ENCODE data around the gene FAM174B. TPM values are rescaled to one million over a fixed set of nuclear protein-coding genes. Genes with fewer than 3 reads are reported as not detected.

Gene FAM174B
- total and polyA plus RNA-seq, 2 experiments from 2014 or later = 15.0 to 21.8 TPM

DNA sequence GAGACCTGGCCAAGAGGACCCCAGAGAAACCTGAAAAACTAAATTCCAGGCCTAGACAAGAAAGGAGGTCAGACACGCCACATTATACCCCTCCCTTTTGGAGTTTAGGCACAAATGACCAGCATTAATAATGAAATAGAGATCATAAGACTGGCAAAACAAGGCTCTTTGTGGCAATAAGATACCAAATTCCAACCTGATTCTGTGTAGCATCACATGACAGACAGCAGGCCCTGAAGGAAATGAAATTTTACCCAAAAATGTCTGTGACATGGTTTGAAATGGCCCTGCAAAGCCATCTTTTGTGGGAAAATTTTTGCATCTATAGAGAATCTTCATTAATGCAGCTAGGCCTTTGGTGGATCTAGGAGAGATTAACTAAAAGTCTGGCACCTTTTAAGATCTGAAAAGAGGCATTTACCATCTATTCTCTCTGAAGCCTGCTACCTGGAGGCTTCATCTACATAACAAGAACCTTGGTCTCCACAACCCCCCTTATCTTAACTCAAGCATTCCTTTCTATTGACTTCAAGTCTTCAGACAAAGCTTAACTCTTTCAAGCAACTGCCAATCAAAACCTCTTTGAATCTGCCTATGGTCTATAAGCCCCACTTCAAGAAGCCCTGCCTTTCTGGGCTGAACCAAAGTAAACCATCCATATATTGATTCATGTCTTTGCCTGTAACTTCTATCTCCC, 8.0 kb downstream of the FAM174B start:
- Histone ChIP-seq H4K20me1 (replicated peaks; ENCODE audit: insufficient read depth) (no peaks in the 10 kb centered on the region), H3K4me2 (peak overlapping the region; percentile 27), H3K79me2 (replicated peaks; ENCODE audit: insufficient read depth) (peaks cover 76% of the 10 kb centered on the region), H3K27ac (ENCODE audit: low read depth) (peak overlapping the region; percentile 98), H3K4me1 (ENCODE audit: insufficient read depth) (peaks cover 42% of the 10 kb centered on the region), H3K36me3 (ENCODE audit: insufficient read depth) (no peaks in the 10 kb centered on the region), H3K27me3 (ENCODE audit: insufficient read depth) (no peaks in the 10 kb centered on the region), H3K9me2 (ENCODE audit: insufficient read depth) (peaks cover 10% of the 10 kb centered on the region), H3K4me3 (0 out of 2 replicates have a peak overlapping the region, but pooled peaks have one; percentile 9), H2AFZ (no peak overlapping the region), H3F3A (replicated peaks; ENCODE audit: low read depth) (no peaks in the 10 kb centered on the region; the same call in 1 of the 2 replicates)
- peak; percentile 89 for ATAC-seq
- TF ChIP-seq, protein P1, sequence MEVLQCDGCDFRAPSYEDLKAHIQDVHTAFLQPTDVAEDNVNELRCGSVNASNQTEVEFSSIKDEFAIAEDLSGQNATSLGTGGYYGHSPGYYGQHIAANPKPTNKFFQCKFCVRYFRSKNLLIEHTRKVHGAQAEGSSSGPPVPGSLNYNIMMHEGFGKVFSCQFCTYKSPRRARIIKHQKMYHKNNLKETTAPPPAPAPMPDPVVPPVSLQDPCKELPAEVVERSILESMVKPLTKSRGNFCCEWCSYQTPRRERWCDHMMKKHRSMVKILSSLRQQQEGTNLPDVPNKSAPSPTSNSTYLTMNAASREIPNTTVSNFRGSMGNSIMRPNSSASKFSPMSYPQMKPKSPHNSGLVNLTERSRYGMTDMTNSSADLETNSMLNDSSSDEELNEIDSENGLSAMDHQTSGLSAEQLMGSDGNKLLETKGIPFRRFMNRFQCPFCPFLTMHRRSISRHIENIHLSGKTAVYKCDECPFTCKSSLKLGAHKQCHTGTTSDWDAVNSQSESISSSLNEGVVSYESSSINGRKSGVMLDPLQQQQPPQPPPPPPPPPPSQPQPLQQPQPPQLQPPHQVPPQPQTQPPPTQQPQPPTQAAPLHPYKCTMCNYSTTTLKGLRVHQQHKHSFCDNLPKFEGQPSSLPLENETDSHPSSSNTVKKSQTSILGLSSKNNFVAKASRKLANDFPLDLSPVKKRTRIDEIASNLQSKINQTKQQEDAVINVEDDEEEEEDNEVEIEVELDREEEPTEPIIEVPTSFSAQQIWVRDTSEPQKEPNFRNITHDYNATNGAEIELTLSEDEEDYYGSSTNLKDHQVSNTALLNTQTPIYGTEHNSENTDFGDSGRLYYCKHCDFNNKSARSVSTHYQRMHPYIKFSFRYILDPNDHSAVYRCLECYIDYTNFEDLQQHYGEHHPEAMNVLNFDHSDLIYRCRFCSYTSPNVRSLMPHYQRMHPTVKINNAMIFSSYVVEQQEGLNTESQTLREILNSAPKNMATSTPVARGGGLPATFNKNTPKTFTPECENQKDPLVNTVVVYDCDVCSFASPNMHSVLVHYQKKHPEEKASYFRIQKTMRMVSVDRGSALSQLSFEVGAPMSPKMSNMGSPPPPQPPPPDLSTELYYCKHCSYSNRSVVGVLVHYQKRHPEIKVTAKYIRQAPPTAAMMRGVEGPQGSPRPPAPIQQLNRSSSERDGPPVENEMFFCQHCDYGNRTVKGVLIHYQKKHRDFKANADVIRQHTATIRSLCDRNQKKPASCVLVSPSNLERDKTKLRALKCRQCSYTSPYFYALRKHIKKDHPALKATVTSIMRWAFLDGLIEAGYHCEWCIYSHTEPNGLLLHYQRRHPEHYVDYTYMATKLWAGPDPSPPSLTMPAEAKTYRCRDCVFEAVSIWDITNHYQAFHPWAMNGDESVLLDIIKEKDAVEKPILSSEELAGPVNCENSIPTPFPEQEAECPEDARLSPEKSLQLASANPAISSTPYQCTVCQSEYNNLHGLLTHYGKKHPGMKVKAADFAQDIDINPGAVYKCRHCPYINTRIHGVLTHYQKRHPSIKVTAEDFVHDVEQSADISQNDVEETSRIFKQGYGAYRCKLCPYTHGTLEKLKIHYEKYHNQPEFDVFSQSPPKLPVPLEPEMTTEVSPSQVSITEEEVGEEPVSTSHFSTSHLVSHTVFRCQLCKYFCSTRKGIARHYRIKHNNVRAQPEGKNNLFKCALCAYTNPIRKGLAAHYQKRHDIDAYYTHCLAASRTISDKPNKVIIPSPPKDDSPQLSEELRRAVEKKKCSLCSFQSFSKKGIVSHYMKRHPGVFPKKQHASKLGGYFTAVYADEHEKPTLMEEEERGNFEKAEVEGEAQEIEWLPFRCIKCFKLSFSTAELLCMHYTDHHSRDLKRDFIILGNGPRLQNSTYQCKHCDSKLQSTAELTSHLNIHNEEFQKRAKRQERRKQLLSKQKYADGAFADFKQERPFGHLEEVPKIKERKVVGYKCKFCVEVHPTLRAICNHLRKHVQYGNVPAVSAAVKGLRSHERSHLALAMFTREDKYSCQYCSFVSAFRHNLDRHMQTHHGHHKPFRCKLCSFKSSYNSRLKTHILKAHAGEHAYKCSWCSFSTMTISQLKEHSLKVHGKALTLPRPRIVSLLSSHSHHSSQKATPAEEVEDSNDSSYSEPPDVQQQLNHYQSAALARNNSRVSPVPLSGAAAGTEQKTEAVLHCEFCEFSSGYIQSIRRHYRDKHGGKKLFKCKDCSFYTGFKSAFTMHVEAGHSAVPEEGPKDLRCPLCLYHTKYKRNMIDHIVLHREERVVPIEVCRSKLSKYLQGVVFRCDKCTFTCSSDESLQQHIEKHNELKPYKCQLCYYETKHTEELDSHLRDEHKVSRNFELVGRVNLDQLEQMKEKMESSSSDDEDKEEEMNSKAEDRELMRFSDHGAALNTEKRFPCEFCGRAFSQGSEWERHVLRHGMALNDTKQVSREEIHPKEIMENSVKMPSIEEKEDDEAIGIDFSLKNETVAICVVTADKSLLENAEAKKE (CRISPR knock-in tag; IDR thresholded peaks at IDR 0.05) = peak; percentile 86
- TF ChIP-seq EZH2phosphoT487 (IDR thresholded peaks at IDR 0.05; ENCODE audit: unreplicated experiment) (no peak), NANOG (IDR thresholded peaks at IDR 0.05; ENCODE audit: borderline replicate concordance) (peak; percentile 97), STAT1 (IDR thresholded peaks at IDR 0.05; ENCODE audit: unreplicated experiment) (no peak)
- Mint-ChIP-seq H3K27me3 (ENCODE audit: insufficient read depth, low read depth, poor library complexity) (peaks cover 8% of the 10 kb centered on the region), H3K4me3 (peak overlapping the region; percentile 23; the same call in 2 of the 3 replicates), H3K27ac (peak overlapping the region; percentile 98), H3K9me3 (peaks cover 11% of the 10 kb centered on the region), H3K4me1 (peaks cover 58% of the 10 kb centered on the region), H3K36me3 (ENCODE audit: low read depth) (peaks cover 26% of the 10 kb centered on the region)
- peak; percentile 94 for DNase-seq (ENCODE audit: low spot score)

DNA sequence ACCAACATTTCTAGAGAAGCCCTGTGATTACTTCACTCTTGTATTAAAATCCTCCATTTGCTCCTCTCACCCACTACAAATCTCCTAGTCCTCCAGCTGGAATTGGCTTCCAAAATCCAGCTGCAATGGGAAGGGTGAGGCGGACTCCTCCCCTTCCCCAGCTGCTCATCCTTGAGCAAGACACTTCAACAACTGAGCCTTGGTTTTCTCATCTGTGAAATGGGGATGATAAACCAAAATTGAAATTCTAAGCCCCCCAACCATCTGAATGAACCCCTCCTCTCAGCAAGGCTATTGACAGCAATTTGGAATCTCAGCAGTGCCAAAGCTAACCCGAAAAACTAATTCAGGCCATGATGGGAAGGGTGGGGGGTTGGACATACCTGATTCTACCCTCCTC, 9.4 kb downstream of the FAM174B start:
- ATAC-seq (no peak), DNase-seq (ENCODE audit: low spot score) (no peak)
- peaks cover 78% of the 10 kb centered on the region for H3K79me2 ChIP-seq (replicated peaks; ENCODE audit: insufficient read depth)
- Mint-ChIP-seq H3K4me3 (peak overlapping the region; percentile 25; the same call in 1 of the 3 replicates), H3K4me1 (peaks cover 49% of the 10 kb centered on the region), H3K27me3 (ENCODE audit: insufficient read depth, low read depth, poor library complexity) (peaks cover 8% of the 10 kb centered on the region), H3K36me3 (ENCODE audit: low read depth) (peaks cover 17% of the 10 kb centered on the region), H3K27ac (peak overlapping the region; percentile 78), H3K9me3 (peaks cover 13% of the 10 kb centered on the region)
- peaks cover 10% of the 10 kb centered on the region for H3K9me2 ChIP-seq (ENCODE audit: insufficient read depth)
- H3K27ac ChIP-seq (ENCODE audit: low read depth) = peak overlapping the region; percentile 98
- H3K4me1 ChIP-seq (ENCODE audit: insufficient read depth) = peaks cover 42% of the 10 kb centered on the region
- H4K20me1 ChIP-seq (replicated peaks; ENCODE audit: insufficient read depth) = no peaks in the 10 kb centered on the region
- no peaks in the 10 kb centered on the region for H3K27me3 ChIP-seq (ENCODE audit: insufficient read depth)
- no peaks in the 10 kb centered on the region; the same call in 1 of the 2 replicates for H3F3A ChIP-seq (replicated peaks; ENCODE audit: low read depth)
- peak overlapping the region; percentile 27 for H3K4me2 ChIP-seq
- H3K36me3 ChIP-seq (ENCODE audit: insufficient read depth) = no peaks in the 10 kb centered on the region
- no peak for TF ChIP-seq STAT1 (IDR thresholded peaks at IDR 0.05; ENCODE audit: unreplicated experiment)
- no peak overlapping the region for H2AFZ ChIP-seq
- no peak overlapping the region for H3K4me3 ChIP-seq

Data from GM23338 (cell line).